Stomach (tissue), 4 donors: Measurements from ENCODE around the gene DOK3.

Experiments used
- EP300 ChIP-seq: sonication (generic); formaldehyde crosslinking; IDR thresholded peaks from one replicate; pipeline ENCODE4 v1.6.1; 2017; ENCODE audit warnings: antibody characterized with exemption
- POLR2AphosphoS5 ChIP-seq, 3 donors: sonication (generic); formaldehyde crosslinking; IDR thresholded peaks; one replicate each; pipeline ENCODE4 v1.6.1; 2016; ENCODE audit warnings: antibody characterized with exemption in 3 of 3
- TF ChIP-seq, protein P1 (sequence below), 7 experiments: fragments of 450-650 bp in 4 of 7; fragments of 200-600 bp in 3 of 7; sonication (generic) in 3 of 7; IDR thresholded peaks; one replicate each; pipeline ENCODE4 v1.5.1; 2016 to 2019; ENCODE audit warnings: antibody characterized with exemption in 7 of 7, control low read depth in 2 of 7, mild to moderate bottlenecking in 1 of 7

DNA sequence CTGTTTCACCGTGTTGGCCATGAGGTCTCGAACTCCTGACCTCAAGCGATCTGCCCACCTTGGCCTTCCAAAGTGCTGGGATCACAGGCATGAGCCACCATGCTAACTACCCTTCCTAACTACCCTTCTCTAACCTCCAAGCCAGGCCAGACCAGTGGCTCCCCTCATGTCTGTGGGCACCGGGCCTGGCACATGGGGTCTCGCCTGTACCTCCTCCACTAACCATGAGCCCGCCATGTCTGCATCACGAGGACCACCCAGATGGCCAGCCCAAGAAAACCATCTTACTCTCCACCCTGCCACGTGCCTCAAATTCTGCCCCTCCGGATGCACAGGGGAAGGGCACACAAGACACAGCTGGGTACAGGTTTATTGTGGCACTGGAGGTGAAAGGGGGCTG lies 26.6 kb downstream of the DOK3 start:
- TF ChIP-seq, protein P1, sequence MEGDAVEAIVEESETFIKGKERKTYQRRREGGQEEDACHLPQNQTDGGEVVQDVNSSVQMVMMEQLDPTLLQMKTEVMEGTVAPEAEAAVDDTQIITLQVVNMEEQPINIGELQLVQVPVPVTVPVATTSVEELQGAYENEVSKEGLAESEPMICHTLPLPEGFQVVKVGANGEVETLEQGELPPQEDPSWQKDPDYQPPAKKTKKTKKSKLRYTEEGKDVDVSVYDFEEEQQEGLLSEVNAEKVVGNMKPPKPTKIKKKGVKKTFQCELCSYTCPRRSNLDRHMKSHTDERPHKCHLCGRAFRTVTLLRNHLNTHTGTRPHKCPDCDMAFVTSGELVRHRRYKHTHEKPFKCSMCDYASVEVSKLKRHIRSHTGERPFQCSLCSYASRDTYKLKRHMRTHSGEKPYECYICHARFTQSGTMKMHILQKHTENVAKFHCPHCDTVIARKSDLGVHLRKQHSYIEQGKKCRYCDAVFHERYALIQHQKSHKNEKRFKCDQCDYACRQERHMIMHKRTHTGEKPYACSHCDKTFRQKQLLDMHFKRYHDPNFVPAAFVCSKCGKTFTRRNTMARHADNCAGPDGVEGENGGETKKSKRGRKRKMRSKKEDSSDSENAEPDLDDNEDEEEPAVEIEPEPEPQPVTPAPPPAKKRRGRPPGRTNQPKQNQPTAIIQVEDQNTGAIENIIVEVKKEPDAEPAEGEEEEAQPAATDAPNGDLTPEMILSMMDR (IDR thresholded peaks at IDR 0.05): no peak
- TF ChIP-seq EP300 (no peak), POLR2AphosphoS5 (IDR thresholded peaks at IDR 0.05) (no peak)
